GM12872 (cell line): ENCODE results near the gene CLEC20A.

Source experiments
- TF ChIP-seq, protein P1 (sequence below): IDR thresholded peaks from 3 replicates; pipeline ENCODE4 v1.5.1; 2011; ENCODE audit warnings: low read depth, mild to moderate bottlenecking, low read length, moderate library complexity; ENCODE audit not compliant: insufficient read depth

The CLEC20A gene

DNA sequence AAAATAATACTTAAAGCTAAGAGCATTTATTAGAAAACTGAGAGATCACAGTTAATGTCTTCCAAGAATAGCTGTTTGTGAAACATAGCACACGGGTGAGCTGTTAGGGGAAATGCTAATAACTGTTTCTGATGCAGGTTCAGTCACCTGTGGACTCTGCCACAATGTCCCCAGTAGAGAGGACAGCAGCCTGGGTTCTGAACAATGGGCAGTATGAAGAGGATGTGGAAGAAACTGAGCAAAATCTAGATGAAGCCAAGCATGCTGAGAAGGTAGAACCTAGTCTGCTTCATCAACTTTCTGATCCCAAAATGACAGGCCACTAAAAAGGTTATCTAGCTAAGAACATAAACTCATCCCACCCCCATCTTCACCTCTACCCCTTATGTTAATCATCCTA, 32.6 kb downstream of the CLEC20A start:
- TF ChIP-seq, protein P1, sequence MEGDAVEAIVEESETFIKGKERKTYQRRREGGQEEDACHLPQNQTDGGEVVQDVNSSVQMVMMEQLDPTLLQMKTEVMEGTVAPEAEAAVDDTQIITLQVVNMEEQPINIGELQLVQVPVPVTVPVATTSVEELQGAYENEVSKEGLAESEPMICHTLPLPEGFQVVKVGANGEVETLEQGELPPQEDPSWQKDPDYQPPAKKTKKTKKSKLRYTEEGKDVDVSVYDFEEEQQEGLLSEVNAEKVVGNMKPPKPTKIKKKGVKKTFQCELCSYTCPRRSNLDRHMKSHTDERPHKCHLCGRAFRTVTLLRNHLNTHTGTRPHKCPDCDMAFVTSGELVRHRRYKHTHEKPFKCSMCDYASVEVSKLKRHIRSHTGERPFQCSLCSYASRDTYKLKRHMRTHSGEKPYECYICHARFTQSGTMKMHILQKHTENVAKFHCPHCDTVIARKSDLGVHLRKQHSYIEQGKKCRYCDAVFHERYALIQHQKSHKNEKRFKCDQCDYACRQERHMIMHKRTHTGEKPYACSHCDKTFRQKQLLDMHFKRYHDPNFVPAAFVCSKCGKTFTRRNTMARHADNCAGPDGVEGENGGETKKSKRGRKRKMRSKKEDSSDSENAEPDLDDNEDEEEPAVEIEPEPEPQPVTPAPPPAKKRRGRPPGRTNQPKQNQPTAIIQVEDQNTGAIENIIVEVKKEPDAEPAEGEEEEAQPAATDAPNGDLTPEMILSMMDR = no peak

DNA sequence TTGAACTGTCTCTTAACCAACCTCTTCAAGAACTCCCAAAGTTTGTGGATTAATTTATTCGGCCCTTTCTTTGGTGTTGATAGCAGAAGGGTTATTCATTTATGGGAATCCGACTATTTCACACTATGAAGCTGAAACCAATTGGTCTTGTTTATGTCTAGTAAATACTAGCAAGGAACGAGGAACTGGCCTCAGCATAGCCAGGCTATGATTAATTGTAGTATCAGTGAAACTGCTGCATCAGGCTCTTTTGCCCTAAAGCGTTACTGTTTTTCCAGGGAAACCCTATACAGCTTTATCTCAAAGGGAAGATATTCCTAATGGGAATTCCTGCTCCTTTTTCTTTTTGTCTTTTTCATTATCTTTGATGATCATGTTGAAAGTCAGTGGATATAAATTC, 35.1 kb downstream of the CLEC20A start:
- TF ChIP-seq, protein P1 = no peak

DNA sequence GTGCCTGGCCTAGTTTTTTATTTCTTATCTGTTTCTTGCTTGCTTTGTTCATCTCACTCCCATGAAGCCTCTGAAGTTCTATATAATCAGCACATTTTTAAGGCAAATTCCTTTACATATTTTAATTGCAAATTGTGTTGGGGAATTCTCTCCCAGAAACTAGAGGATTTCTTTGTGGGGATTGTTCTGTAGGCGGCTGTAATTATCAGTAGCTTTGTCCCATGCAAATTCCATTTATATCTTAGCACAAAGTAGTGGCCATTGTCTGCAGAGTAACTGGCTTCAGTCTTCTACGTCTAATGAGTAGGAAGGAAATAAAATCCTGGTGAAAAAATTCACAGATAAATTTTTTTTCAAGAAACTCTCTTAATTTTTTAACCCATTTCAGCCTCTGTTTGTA, 35.7 kb downstream of the CLEC20A start:
- TF ChIP-seq, protein P1 = no peak

DNA sequence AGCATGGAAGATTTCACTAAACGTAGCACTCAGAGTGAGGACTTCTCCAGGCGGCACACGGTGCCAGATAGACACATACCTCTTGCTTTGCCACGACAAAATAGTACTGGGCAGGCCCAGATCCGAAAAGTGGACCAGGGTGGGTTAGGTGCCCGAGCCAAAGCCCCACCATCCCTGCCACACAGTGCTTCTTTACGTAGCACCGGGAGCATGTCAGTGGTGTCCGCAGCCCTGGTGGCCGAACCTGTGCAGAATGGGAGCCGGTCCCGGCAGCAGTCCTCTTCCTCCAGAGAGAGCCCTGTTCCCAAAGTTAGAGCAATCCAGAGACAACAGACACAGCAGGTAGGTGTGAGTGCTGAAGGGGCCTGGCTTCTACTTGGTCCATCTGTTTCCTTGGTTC, 38.6 kb downstream of the CLEC20A start:
- TF ChIP-seq, protein P1 = no peak

DNA sequence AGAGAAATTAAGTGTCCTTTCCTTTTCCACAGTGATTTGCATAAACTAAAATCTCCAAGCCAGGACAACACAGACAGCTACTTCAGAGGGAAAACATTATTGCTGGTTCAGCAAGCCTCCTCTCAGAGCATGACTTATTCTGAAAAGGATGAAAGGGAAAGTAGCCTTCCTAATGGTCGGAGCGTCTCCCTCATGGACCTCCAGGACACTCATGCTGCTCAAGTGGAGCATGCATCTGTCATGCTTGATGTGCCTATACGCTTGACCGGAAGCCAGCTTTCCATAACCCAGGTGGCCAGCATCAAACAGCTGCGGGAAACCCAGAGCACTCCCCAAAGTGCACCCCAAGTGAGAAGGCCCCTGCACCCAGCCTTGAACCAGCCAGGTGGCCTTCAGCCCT, 39.1 kb downstream of the CLEC20A start:
- TF ChIP-seq, protein P1 = no peak

DNA sequence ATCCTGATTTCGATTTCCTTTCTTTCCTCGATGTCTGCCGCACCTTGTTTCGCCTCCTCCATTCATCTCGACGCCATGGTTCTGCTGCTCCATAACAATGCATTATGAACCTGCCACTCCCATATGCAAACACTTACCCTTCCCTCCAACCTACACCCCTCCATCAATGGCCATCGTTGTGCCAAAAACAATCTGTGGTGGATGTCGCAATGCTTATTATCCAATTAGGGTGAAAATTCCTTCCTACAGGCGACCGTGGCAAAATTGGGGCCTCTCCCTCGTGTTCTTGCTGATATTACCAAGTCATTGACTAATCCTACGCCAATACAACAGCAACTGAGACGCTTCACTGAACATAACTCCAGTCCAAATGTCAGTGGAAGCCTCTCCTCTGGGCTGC, 40.3 kb downstream of the CLEC20A start:
- TF ChIP-seq, protein P1 = no peak

DNA sequence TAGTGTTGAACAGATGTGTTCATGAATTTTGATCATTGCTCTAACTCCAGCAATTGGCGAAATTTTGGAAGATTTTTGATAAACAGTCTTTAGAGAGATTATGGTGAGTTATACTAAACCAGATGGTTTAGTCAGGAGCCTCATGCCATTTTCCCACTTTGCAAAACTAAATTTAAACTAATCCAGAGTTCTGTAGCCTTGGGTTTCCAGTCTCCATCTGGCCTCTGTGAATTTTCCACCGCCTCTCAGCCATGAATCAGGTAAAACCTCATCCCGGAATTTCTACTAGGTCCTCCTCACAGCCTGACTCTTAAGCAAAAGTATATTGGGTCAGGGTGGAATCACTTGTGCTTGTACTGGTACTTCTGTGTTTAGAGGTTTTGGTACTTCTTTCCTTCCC, 44.8 kb downstream of the CLEC20A start:
- TF ChIP-seq, protein P1 = no peak

DNA sequence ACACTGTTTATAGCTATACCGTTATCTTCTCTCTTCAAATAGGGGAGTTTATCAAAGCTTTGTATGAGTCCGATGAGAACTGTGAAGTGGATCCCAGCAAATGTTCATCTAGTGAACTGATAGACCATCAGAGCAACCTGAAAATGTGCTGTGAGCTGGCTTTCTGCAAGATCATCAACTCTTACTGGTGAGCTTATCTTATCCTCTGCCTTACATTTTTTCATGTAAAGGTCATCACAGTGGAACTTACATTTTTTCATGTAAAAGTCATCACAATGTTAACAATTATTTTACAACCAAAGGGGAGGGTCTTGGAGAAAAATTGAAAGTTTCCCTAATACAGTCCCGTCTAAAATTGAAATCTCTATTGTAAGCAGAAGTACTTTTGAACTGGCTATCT, 45.2 kb downstream of the CLEC20A start:
- TF ChIP-seq, protein P1 = no peak
